NCI-H2029 treated with DMSO at 0.1 percent for 48 hours (cell line): ENCODE measurements around the gene OR52K1.
"Not testable (repeated sequence)": the region's sequence is repeated elsewhere in the genome, so short reads cannot be mapped to it uniquely, and the experiment has no call there.

Experiments used
- DNase-seq: peaks from one replicate; lab custom pipeline; 2025; lab: John Stamatoyannopoulos, UW

OR52K1 gene

GRCh38 chr11:4491878-4492606 is 9.6 kb downstream of the OR52K1 start:
- DNase-seq = no peak

GRCh38 chr11:4493480-4493818 is 11.0 kb downstream of the OR52K1 start:
- DNase-seq = no peak

DNA sequence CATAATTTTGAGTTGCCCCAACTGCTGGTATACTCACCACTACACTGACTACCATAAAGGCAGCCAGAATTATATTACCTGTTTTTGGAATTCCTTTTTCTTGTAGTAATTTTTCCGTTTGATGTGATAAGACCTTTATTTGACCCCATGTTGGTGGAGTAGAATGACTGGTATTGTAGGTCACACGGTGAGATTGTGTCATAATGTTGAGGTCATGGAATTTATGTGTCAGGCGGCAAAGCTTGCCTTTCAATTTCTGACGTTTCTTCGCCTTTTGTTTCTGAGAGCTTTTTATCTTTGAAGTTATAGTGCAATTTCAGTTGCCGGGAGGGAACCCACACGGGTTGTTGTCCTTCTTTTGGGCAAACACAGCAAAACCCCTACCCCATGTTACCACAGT is 13.0 kb downstream of the OR52K1 start:
- DNase-seq = no peak

DNA sequence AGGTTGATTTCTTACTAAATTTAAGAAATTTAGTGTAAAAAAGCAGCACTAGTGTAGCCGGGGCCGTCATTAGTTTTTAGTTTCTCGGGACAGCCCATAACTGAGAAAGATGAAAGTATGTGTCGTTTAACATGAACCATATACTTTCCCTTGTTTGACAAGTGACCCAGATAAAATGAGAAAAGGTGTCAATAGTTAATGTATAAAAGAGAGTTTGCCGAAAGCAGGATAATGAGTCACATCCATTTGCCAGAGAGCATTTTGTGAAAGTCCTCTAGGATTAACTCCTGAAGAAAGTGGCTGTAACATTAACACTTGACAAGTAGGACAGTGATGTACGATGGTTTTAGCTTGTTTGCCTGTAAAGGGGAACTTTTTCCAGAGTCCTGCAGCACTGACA is 13.5 kb downstream of the OR52K1 start:
- DNase-seq = no peak

GRCh38 chr11:4496557-4497248 is 14.3 kb downstream of the OR52K1 start:
- no peak for DNase-seq

DNA sequence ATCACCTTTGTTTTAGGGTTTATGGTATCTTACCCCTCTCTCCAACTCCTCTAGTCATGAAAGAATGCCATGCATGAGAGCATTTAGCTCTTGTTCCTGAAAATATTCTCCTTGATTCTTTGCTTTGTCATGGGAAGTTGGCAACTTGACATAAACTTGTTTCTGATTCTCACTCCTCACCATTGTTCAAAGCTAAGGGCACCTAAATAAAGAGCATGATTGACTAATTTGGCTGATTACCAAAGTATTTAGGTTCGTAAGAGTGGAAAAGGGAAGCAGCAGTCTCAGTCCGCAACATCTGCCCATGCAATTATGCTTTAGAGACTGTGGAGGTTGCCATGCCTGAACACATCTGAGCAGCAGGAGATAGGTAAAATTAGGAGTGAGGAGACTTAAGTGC is 26.4 kb downstream of the OR52K1 start:
- DNase-seq = no peak

GRCh38 chr11:4511282-4512245 is 29.1 kb downstream of the OR52K1 start:
- no peak for DNase-seq

GRCh38 chr11:4514196-4514595 is 31.8 kb downstream of the OR52K1 start:
- DNase-seq = no peak

GRCh38 chr11:4522339-4522738 is 39.9 kb downstream of the OR52K1 start:
- no peak for DNase-seq

DNA sequence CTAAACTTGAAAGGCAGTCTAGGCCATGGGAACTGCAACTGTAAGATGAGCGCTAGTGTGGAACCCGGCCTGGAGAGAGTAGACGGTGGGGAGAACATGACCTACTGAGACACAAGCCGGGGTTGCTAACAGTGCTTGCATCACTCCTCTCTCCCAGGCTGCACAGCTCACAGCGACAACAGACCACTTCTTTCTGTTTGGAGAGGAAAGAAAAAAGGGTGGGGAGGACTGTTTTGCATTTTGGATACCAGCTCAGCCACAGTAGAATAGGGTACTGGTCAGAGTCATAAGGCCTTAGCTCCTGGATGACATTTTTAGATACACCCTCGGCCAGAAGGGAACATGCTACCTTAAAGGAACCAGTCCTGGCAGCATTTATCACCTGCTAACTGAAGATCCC is 40.3 kb downstream of the OR52K1 start:
- no peak for DNase-seq

- no peak for DNase-seq
Observed at GRCh38 chr11:4523666-4524065, 41.2 kb downstream of the OR52K1 start.

DNA sequence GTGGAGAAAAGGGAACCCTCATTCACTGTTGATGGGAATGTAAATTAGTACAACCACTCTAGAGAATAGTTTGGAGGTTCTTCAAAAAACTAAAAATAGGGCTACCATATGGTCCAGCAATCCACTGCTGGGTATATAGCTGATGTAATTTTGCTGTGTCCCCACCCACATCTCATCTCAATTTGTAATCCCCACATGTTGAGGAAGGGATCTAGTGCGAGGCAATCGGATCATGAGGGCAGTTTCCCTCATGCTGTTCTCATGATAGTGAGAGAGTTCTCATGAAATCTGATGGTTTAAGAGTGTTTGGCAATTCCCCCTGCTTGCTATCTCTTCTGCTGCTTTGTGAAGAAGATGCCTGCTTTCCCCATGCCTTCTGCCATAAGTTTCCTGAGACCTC is 45.5 kb downstream of the OR52K1 start:
- DNase-seq = no peak

DNA sequence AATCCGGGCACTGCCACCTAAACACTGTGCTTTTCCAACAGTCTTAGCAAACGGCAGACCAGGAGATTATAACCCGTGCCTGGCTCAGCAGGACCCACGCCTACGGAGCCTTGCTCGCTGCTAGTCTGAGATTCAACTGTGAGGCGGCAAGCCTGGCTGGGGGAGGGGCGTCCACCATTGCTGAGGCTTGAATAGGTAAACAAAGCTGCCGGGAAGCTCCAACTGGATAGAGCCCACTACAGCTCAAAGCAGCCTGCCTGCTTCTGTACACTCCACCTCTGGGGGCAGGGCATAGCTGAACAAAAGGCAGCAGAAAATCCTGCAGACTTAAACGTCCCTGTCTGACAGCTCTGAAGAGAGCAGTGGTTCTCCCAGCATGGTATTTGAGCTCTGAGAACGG is 49.2 kb downstream of the OR52K1 start:
- DNase-seq = not testable (repeated sequence)

DNA sequence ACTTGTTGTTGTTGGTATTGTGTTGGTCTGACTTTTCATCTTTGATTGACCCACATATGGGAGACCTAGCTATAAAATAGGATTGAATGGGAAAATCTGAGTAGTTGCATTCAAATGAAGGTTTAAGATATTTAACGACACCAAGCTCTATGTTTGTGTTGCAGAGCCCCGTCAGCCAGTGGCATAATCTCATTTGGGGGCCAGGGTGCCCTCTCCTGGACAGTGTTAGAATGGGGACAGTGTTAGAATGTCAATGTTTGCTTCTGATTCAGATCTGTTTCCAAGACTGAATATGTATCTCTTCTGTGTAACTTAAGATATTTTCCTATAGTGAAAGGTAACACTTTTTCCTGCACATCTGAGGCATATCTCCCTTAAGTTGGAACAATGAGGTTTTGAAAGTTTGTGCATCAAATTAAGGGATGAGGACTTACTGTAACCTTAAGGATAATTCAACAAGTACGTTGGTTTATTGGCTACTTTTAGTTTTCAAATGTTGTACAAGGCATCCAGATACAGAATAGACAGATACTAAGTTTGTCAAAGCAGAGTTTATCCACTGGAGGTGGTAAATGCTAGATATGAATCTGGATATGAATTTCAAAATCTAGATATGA is 57.3 kb downstream of the OR52K1 start:
- peak; percentile 5 for DNase-seq

DNA sequence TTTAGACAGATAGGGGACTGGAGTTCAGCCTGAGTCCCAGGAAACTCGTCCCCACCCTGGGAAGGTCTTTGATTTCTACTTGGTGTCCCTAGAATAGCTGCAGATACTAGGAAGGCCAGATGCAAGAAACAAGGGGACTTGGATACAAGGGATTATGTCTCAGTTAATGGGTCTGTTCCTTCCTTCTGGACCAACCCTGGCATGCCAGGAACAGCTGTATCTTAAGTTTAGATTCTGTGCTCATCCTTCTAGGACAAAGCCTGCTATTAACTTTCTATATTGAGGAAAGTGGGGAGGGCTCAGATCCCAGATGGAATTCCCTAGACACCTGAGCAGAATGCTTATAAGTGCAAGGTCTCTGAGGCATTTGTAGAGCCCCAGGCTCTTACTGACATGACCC is 58.6 kb downstream of the OR52K1 start:
- no peak for DNase-seq
